H1 (cell line): ENCODE data around the gene AHI1. TPM values are rescaled to one million over a fixed set of nuclear protein-coding genes. Genes with fewer than 3 reads are reported as not detected.

Experiments used
- CTCF ChIA-PET: fragments of 300-600 bp; sonication (Branson Sonifier 250); formaldehyde crosslinking; loops from one replicate; lab custom pipeline; 2021; ENCODE audit not compliant: partially characterized antibody; lab: Charles Lee
- POLR2A ChIA-PET: fragments of 300-600 bp; sonication (Branson Sonifier 250); formaldehyde crosslinking; loops from one replicate; lab custom pipeline; 2021; ENCODE audit warnings: inconsistent platforms; ENCODE audit not compliant: partially characterized antibody; lab: Charles Lee
- DNase-seq, 2 experiments: peaks; one replicate each; pipeline versions ENCODE4 v3.0.0 to v3.0.0-alpha.2; 2010 to 2022; ENCODE audit warnings: low spot score in 2 of 2, low read depth in 1 of 2, mixed read lengths in 1 of 2
- FAIRE-seq: peaks from 2 replicates; lab custom pipeline; 2011; peaks lifted over from hg19 to GRCh38; lab: Jason Lieb, UNC
- H2AFZ ChIP-seq: 2 replicates; pipeline ENCODE4 v1.8.1; 2012; ENCODE audit warnings: low read length, inconsistent platforms
- H2AK5ac ChIP-seq: 2 replicates; pipeline ENCODE4 v1.6.1; 2013; ENCODE audit warnings: low read depth, low read length
- H2BK120ac ChIP-seq: replicated peaks from 2 replicates; pipeline ENCODE3; 2013; ENCODE audit warnings: low read depth, low read length, inconsistent platforms
- H2BK12ac ChIP-seq: 2 replicates; pipeline ENCODE4 v1.6.1; 2013; ENCODE audit warnings: low read depth, low read length
- H2BK15ac ChIP-seq: 2 replicates; pipeline ENCODE4 v1.6.1; 2013; ENCODE audit warnings: low read length
- H2BK20ac ChIP-seq: 2 replicates; pipeline ENCODE4 v1.6.1; 2013; ENCODE audit warnings: low read length
- H2BK5ac ChIP-seq: 2 replicates; pipeline ENCODE4 v1.6.1; 2013; ENCODE audit warnings: low read depth, low read length
- H3K14ac ChIP-seq: 2 replicates; pipeline ENCODE4 v1.6.1; 2013; ENCODE audit warnings: inconsistent platforms; ENCODE audit not compliant: insufficient read length
- H3K18ac ChIP-seq: 2 replicates; pipeline ENCODE4 v1.6.1; 2013; ENCODE audit warnings: low read length; ENCODE audit errors: extremely low read depth
- H3K23ac ChIP-seq: 2 replicates; pipeline ENCODE4 v1.6.1; 2013; ENCODE audit warnings: inconsistent platforms; ENCODE audit not compliant: insufficient read length
- H3K23me2 ChIP-seq: 2 replicates; pipeline ENCODE4 v1.6.1; 2013; ENCODE audit warnings: low read depth, low read length
- H3K27ac ChIP-seq: 2 replicates; pipeline ENCODE4 v1.6.1; 2011; ENCODE audit warnings: low read depth, low read length, inconsistent platforms
- H3K27me3 ChIP-seq, 4 experiments: replicated peaks in 1 of 4; 1 replicate in 1 of 4; 2 replicates in 3 of 4; pipeline versions ENCODE4 v1.6.1 to v1.8.1; 2011 to 2013; ENCODE audit warnings: low read length in 3 of 4, mild to moderate bottlenecking in 3 of 4, inconsistent platforms in 2 of 4, mixed read lengths in 2 of 4, moderate library complexity in 1 of 4; ENCODE audit not compliant: control insufficient read depth in 3 of 4, insufficient read depth in 3 of 4; ENCODE audit errors: extremely low read depth in 1 of 4
- H3K36me3 ChIP-seq, 4 experiments: 2 replicates each; pipeline versions ENCODE4 v1.6.1 to v1.8.1; 2011 to 2013; ENCODE audit warnings: mild to moderate bottlenecking in 4 of 4, low read length in 3 of 4, moderate library complexity in 2 of 4, control low read depth in 1 of 4, inconsistent platforms in 1 of 4; ENCODE audit not compliant: insufficient read depth in 4 of 4, control insufficient read depth in 2 of 4
- H3K4ac ChIP-seq: replicated peaks from 2 replicates; pipeline ENCODE3; 2013; ENCODE audit warnings: low read length, low read depth, mixed read lengths, inconsistent platforms; ENCODE audit not compliant: insufficient read length
- H3K4me1 ChIP-seq, 4 experiments: replicated peaks in 1 of 4; 1 replicate in 1 of 4; 2 replicates in 3 of 4; pipeline versions ENCODE4 v1.6.1 to v1.8.1; 2011 to 2013; ENCODE audit warnings: low read length in 3 of 4, inconsistent platforms in 2 of 4, mixed read lengths in 1 of 4; ENCODE audit not compliant: insufficient read depth in 4 of 4, control insufficient read depth in 3 of 4
- H3K4me2 ChIP-seq, 2 experiments: 2 replicates each; pipeline versions ENCODE4 v1.6.1 to v1.8.1; 2011 to 2013; ENCODE audit warnings: low read depth in 2 of 2, low read length in 2 of 2, control low read depth in 1 of 2, inconsistent platforms in 1 of 2, mild to moderate bottlenecking in 1 of 2; ENCODE audit not compliant: insufficient read depth in 1 of 2
- H3K4me3 ChIP-seq, 4 experiments: fragments of 200-600, 300-600 bp in 1 of 4; sonication (generic), shearing (Covaris generic), sonication (Bioruptor Twin) in 1 of 4; 2 replicates each; pipeline versions ENCODE4 v1.5.1 to v1.8.1; 2011 to 2016; ENCODE audit warnings: low read length in 4 of 4, low read depth in 3 of 4, control low read depth in 2 of 4, inconsistent platforms in 2 of 4, mild to moderate bottlenecking in 2 of 4, mixed read lengths in 1 of 4, moderate library complexity in 1 of 4; ENCODE audit not compliant: insufficient read depth in 2 of 4; ENCODE audit errors: extremely low read depth in 1 of 4
- H3K56ac ChIP-seq: replicated peaks from 2 replicates; pipeline ENCODE3; 2013; ENCODE audit warnings: low read depth, mild to moderate bottlenecking, mixed read lengths, low read length, inconsistent platforms; ENCODE audit not compliant: insufficient read length
- H3K79me1 ChIP-seq: 2 replicates; pipeline ENCODE4 v1.6.1; 2013; ENCODE audit warnings: low read depth, low read length, control low read depth
- H3K79me2 ChIP-seq, 2 experiments: 2 replicates each; pipeline versions ENCODE4 v1.6.1 to v1.8.1; 2012 to 2013; ENCODE audit warnings: low read length in 2 of 2, mild to moderate bottlenecking in 2 of 2, inconsistent platforms in 1 of 2; ENCODE audit not compliant: insufficient read depth in 2 of 2, control insufficient read depth in 1 of 2
- H3K9ac ChIP-seq, 4 experiments: replicated peaks in 1 of 4; 1 replicate in 1 of 4; 2 replicates in 3 of 4; pipeline versions ENCODE4 v1.6.1 to v1.8.1; 2011 to 2013; ENCODE audit warnings: low read depth in 3 of 4, low read length in 3 of 4, control low read depth in 2 of 4, mild to moderate bottlenecking in 2 of 4, moderate library complexity in 2 of 4, inconsistent platforms in 1 of 4; ENCODE audit errors: extremely low read depth in 1 of 4
- H3K9me3 ChIP-seq, 2 experiments: 2 replicates each; pipeline versions ENCODE4 v1.6.1 to v1.8.1; 2012 to 2013; ENCODE audit warnings: mild to moderate bottlenecking in 2 of 2, moderate library complexity in 2 of 2, control low read depth in 1 of 2, inconsistent platforms in 1 of 2, low read depth in 1 of 2, low read length in 1 of 2, mixed read lengths in 1 of 2; ENCODE audit not compliant: insufficient read depth in 2 of 2
- H4K20me1 ChIP-seq, 2 experiments: replicated peaks in 1 of 2; 2 replicates each; pipeline versions ENCODE3 to v1.8.1; 2011 to 2013; ENCODE audit warnings: inconsistent platforms in 2 of 2, low read length in 2 of 2, mild to moderate bottlenecking in 1 of 2; ENCODE audit not compliant: insufficient read depth in 2 of 2, control insufficient read depth in 1 of 2
- H4K5ac ChIP-seq: 2 replicates; pipeline ENCODE4 v1.6.1; 2013; ENCODE audit warnings: low read length, low read depth, mixed read lengths, inconsistent platforms; ENCODE audit not compliant: insufficient read length
- H4K8ac ChIP-seq: 2 replicates; pipeline ENCODE4 v1.8.0; 2013; ENCODE audit warnings: mild to moderate bottlenecking, moderate library complexity, low read length, inconsistent platforms; ENCODE audit not compliant: insufficient read depth; ENCODE audit errors: extremely low read depth
- H4K91ac ChIP-seq: replicated peaks from 2 replicates; pipeline ENCODE3; 2013; ENCODE audit warnings: low read length, mixed read lengths, inconsistent platforms; ENCODE audit not compliant: insufficient read length
- BACH1 ChIP-seq: IDR thresholded peaks from 2 replicates; pipeline ENCODE4 v1.6.1; 2012; ENCODE audit warnings: low read length, improper control_type of control experiment
- CBX5 ChIP-seq: fragments of 300-800, 300-1000 bp; sonication (generic); IDR thresholded peaks from 2 replicates; pipeline ENCODE4 v1.7.1; 2016; ENCODE audit warnings: antibody characterized with exemption, low read length, low read depth
- CBX8 ChIP-seq: fragments of 300-800, 300-1000 bp; sonication (generic); IDR thresholded peaks from 2 replicates; pipeline ENCODE4 v1.7.1; 2016; ENCODE audit warnings: low read depth, low read length, borderline replicate concordance
- CEBPB ChIP-seq: IDR thresholded peaks from 2 replicates; pipeline ENCODE4 v1.6.1; 2012; ENCODE audit warnings: low read depth, low read length
- CHD1 ChIP-seq: IDR thresholded peaks from 2 replicates; pipeline ENCODE4 v1.6.1; 2012; ENCODE audit warnings: low read depth, low read length, improper control_type of control experiment
- EGR1 ChIP-seq: IDR thresholded peaks from 2 replicates; pipeline ENCODE4 v1.6.1; 2011; ENCODE audit warnings: low read depth, low read length, borderline replicate concordance
- EP300 ChIP-seq, 2 experiments: IDR thresholded peaks; 1 replicate in 1 of 2; 2 replicates in 1 of 2; pipeline ENCODE4 v1.6.1; 2011 to 2012; ENCODE audit warnings: low read depth in 2 of 2, low read length in 2 of 2, mild to moderate bottlenecking in 2 of 2, borderline replicate concordance in 1 of 2, inconsistent platforms in 1 of 2, moderate library complexity in 1 of 2
- POLR2A ChIP-seq, 2 experiments: IDR thresholded peaks; 1 replicate in 1 of 2; 2 replicates in 1 of 2; pipeline ENCODE4 v1.6.1; 2011; ENCODE audit warnings: low read depth in 2 of 2, low read length in 2 of 2, mild to moderate bottlenecking in 2 of 2; ENCODE audit errors: control extremely low read depth in 1 of 2
- POU5F1 ChIP-seq: IDR thresholded peaks from 2 replicates; pipeline ENCODE4 v1.6.1; 2011; ENCODE audit warnings: low read depth, mild to moderate bottlenecking, low read length, moderate library complexity
- RFX5 ChIP-seq: IDR thresholded peaks from 2 replicates; pipeline ENCODE4 v1.6.1; 2011; ENCODE audit warnings: low read depth, low read length, improper control_type of control experiment, borderline replicate concordance
- SP1 ChIP-seq: IDR thresholded peaks from 2 replicates; pipeline ENCODE4 v1.6.1; 2011; ENCODE audit warnings: low read depth, low read length
- SP4 ChIP-seq: IDR thresholded peaks from 2 replicates; pipeline ENCODE4 v1.6.1; 2012; ENCODE audit warnings: low read length, inconsistent platforms
- SUZ12 ChIP-seq: fragments of 200-600 bp; sonication (generic); IDR thresholded peaks from 2 replicates; pipeline ENCODE4 v1.6.1; 2012; ENCODE audit warnings: mild to moderate bottlenecking, inconsistent platforms, low read length, moderate library complexity, mixed read lengths
- TAF1 ChIP-seq: IDR thresholded peaks from 2 replicates; pipeline ENCODE4 v1.6.1; 2011; ENCODE audit warnings: mild to moderate bottlenecking, low read depth, low read length
- WGBS, 2 experiments: shearing (Covaris generic) in 1 of 2; methylation state at CpG; one replicate each; pipeline versions ENCODE4 v1.1.6 to v1.1.7; 2013 to 2015; ENCODE audit warnings: low lambda C conversion rate in 2 of 2, mixed read lengths in 2 of 2, inconsistent platforms in 1 of 2, low coverage in 1 of 2, missing lambda C conversion rate in 1 of 2; ENCODE audit not compliant: insufficient replicate concordance in 2 of 2, insufficient coverage in 1 of 2, insufficient read length in 1 of 2; ENCODE audit errors: extremely low coverage in 1 of 2, missing lambda C conversion rate in 1 of 2; 5-methylcytosine and 5-hydroxymethylcytosine counted together
- polyA plus RNA-seq, 7 experiments: library from polyadenylated mRNA; depleted of rRNA in 3 of 7; stranded (reverse) in 5 of 7; unstranded in 2 of 7; fragments of >200 nt in 5 of 7; fragments of 200-250 nt in 2 of 7; gene quantifications; 1 replicate in 5 of 7; 2 replicates in 1 of 7; 4 replicates in 1 of 7; pipeline versions ENCODE4 v1.2.1 to v1.2.3, GENCODE V29; 2011 to 2013; ENCODE audit warnings: missing spikeins in 2 of 7, mixed read lengths in 2 of 7
- total RNA-seq: library from RNA; stranded (reverse); fragmentation: NEBNext Ultra II Directional; extraction: Animal tissue kit (Norgen Biotek cat#: 25700); gene quantifications from 2 replicates; pipeline ENCODE4 v1.2.1, GENCODE V29; 2021
- TF ChIP-seq, protein P1 (sequence below): IDR thresholded peaks from 2 replicates; pipeline ENCODE4 v1.6.1; 2011; ENCODE audit warnings: low read length, improper control_type of control experiment

AHI1 gene
- total and polyA plus RNA-seq, 2 of the 8 experiments (the other 6 are each of a cell fraction or from before 2014, with no cell fraction given): 4.2 to 19.6 TPM

GRCh38 chr6:135304883-135305282 lies 192.7 kb downstream of the AHI1 start:
- 91% methylated on average over 4 of the region's 4 CpGs; no CpG with 5 or more reads in 1 of the 2 experiments for WGBS, 2 experiments
- ChIA-PET POLR2A (no interaction called here), CTCF (no interaction called here)
- H3K79me1 ChIP-seq: no peaks in the 10 kb centered on the region
- no peaks in the 10 kb centered on the region for H3K9me3 ChIP-seq
- H3K4ac ChIP-seq: no peak overlapping the region
- H3K4me3 ChIP-seq: no peak overlapping the region
- H3K23ac ChIP-seq: no peak overlapping the region
- H3K36me3 ChIP-seq: peaks cover 0 to 3% (median under 1%) of the 10 kb centered on the region in 4 experiments; a peak in 2 of 8 replicates
- H3K27me3 ChIP-seq: no peaks in the 10 kb centered on the region; a peak in 1 of 7 replicates
- no peaks in the 10 kb centered on the region for H3K79me2 ChIP-seq
- H2BK5ac ChIP-seq: no peak overlapping the region
- H3K23me2 ChIP-seq: no peaks in the 10 kb centered on the region
- no peak overlapping the region for H2BK20ac ChIP-seq
- H2AK5ac ChIP-seq: no peak overlapping the region
- no peak overlapping the region for H3K27ac ChIP-seq
- no peak overlapping the region for H3K18ac ChIP-seq
- H4K8ac ChIP-seq: no peak overlapping the region
- H3K4me1 ChIP-seq: no peaks in the 10 kb centered on the region
- H4K5ac ChIP-seq: no peak overlapping the region
- no peak for TF ChIP-seq CEBPB
- no peak for TF ChIP-seq EP300 (IDR thresholded peaks at IDR 0.05; ENCODE audit: borderline replicate concordance in 1 of 2, low read depth in 2 of 2, low read length in 2 of 2)
- TF ChIP-seq CBX5: no peak
- no peak for TF ChIP-seq POLR2A (IDR thresholded peaks at IDR 0.05; ENCODE audit: control extremely low read depth in 1 of 2, low read depth in 2 of 2, low read length in 2 of 2)
- TF ChIP-seq SP4: no peak
- no peak for TF ChIP-seq CHD1
- no peak for TF ChIP-seq EGR1
- TF ChIP-seq, protein P1, sequence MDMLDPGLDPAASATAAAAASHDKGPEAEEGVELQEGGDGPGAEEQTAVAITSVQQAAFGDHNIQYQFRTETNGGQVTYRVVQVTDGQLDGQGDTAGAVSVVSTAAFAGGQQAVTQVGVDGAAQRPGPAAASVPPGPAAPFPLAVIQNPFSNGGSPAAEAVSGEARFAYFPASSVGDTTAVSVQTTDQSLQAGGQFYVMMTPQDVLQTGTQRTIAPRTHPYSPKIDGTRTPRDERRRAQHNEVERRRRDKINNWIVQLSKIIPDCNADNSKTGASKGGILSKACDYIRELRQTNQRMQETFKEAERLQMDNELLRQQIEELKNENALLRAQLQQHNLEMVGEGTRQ: no peak
- TF ChIP-seq TAF1: no peak
- no peak for TF ChIP-seq BACH1
- no peak for TF ChIP-seq SP1
- TF ChIP-seq POU5F1: no peak
- no peak for TF ChIP-seq SUZ12
- TF ChIP-seq RFX5: no peak
- TF ChIP-seq CBX8: no peak
- TF ChIP-seq, all 59 proteins: peak for 0
- no peak for DNase-seq
- Histone ChIP-seq H4K91ac (no peak overlapping the region), H2BK120ac (no peak overlapping the region), H3K4me2 (no peak overlapping the region), H3K56ac (no peak overlapping the region), H2BK12ac (no peak overlapping the region), H3K9ac (no peak overlapping the region), H4K20me1 (no peaks in the 10 kb centered on the region), H2AFZ (no peak overlapping the region), H3K14ac (no peak overlapping the region), H2BK15ac (no peak overlapping the region)
- no peak for FAIRE-seq
